ENCODE measurements around the gene DUSP9. TPM values are rescaled to one million over a fixed set of nuclear protein-coding genes. Genes with fewer than 3 reads are reported as not detected.

The DUSP9 gene
- total RNA-seq, 1 experiment from 2014 or later: 10.7 TPM

GRCh38 chrX:153687121-153688039, 40.4 kb downstream of the DUSP9 start, which contains the start of gene SLC6A8:
TSS of gene SLC6A8 (plus strand) at chrX:153687926. CDS start at chrX:153688575, 649 bp downstream.
- intact Hi-C loops (cut with micrococcal nuclease): no loop called here
- peak within 1 kb of the TSS; percentile 79 for H3K4me2 ChIP-seq (ENCODE audit: low read length)
- H3K9ac ChIP-seq (ENCODE audit: low read length): peak within 1 kb of the TSS; percentile 25
- ChIA-PET POLR2A (ENCODE audit: unreplicated experiment) (interaction anchor here (0.6 kb wide), 1 partner anchor 40 kb away, joined by 9 read pairs; the partner anchor contains the start of gene DUSP9), CTCF (interaction anchor here (0.9 kb wide), 1 partner anchor 21 kb away, joined by 4 read pairs; no protein-coding TSS in a partner anchor)
- H3K79me2 ChIP-seq (ENCODE audit: low read length): peaks cover 13% of the 10 kb centered on the region
- H2AFZ ChIP-seq (ENCODE audit: low read length): peak within 1 kb of the TSS; percentile 71; the same call in 1 of the 2 replicates
- no peaks in the 10 kb centered on the region for H3K27me3 ChIP-seq (ENCODE audit: low read length)
- no peaks in the 10 kb centered on the region for H3F3A ChIP-seq (ENCODE audit: low read length, unreplicated experiment)
- no peak for TF ChIP-seq EZH2phosphoT487 (IDR thresholded peaks at IDR 0.05; ENCODE audit: borderline replicate concordance, low read length)
- peak; percentile 41; the same call in 1 of the 2 replicates for TF ChIP-seq CTCF (conservative IDR thresholded peaks at IDR 0.05; ENCODE audit: low read depth, low read length)
- peak; percentile 61 for DNase-seq
- no peak within 1 kb of the TSS for H3K27ac ChIP-seq (ENCODE audit: low read length)
- H3K4me1 ChIP-seq (ENCODE audit: insufficient read depth, low read length): peaks cover 12% of the 10 kb centered on the region
- H3K4me3 ChIP-seq (ENCODE audit: low read length): peak within 1 kb of the TSS; percentile 64
- H3K9me2 ChIP-seq (replicated peaks; ENCODE audit: low read length): no peaks in the 10 kb centered on the region
- ATAC-seq: peak; percentile 31
- H4K20me1 ChIP-seq (ENCODE audit: low read length): no peaks in the 10 kb centered on the region
- no peaks in the 10 kb centered on the region for H3K36me3 ChIP-seq (ENCODE audit: low read depth, low read length)
- H3K9me3 ChIP-seq (ENCODE audit: low read length): no peaks in the 10 kb centered on the region
- no TSS peak for BruUV-seq (replicated peaks)

- Histone ChIP-seq H3K27me3 (ENCODE audit: low read length) (no peaks in the 10 kb centered on the region), H3K4me3 (ENCODE audit: low read length) (no peak overlapping the region), H3K79me2 (ENCODE audit: low read length) (peaks cover 13% of the 10 kb centered on the region), H3K4me1 (ENCODE audit: insufficient read depth, low read length) (peaks cover 12% of the 10 kb centered on the region), H3K4me2 (ENCODE audit: low read length) (no peak overlapping the region), H4K20me1 (ENCODE audit: low read length) (no peaks in the 10 kb centered on the region), H3K9me3 (ENCODE audit: low read length) (no peaks in the 10 kb centered on the region), H3K9me2 (replicated peaks; ENCODE audit: low read length) (no peaks in the 10 kb centered on the region), H3F3A (ENCODE audit: low read length, unreplicated experiment) (no peaks in the 10 kb centered on the region), H3K27ac (ENCODE audit: low read length) (no peak overlapping the region), H3K36me3 (ENCODE audit: low read depth, low read length) (no peaks in the 10 kb centered on the region), H2AFZ (ENCODE audit: low read length) (no peak overlapping the region), H3K9ac (ENCODE audit: low read length) (no peak overlapping the region)
- BruUV-seq (replicated peaks): no TSS peak
- ChIA-PET POLR2A (ENCODE audit: unreplicated experiment) (interaction anchor here (0.6 kb wide), 1 partner anchor 41 kb away, joined by 9 read pairs; the partner anchor contains the start of gene DUSP9), CTCF (interaction anchor here (0.9 kb wide), 1 partner anchor 20 kb away, joined by 4 read pairs; no protein-coding TSS in a partner anchor)
- peak; percentile 1; the same call in 1 of the 2 replicates for ATAC-seq
- no peak for DNase-seq
- intact Hi-C loops (cut with micrococcal nuclease): no loop called here
- no peak for TF ChIP-seq CTCF (conservative IDR thresholded peaks at IDR 0.05; ENCODE audit: low read depth, low read length)
- TF ChIP-seq EZH2phosphoT487 (IDR thresholded peaks at IDR 0.05; ENCODE audit: borderline replicate concordance, low read length): no peak
- TF ChIP-seq EZH2 (IDR thresholded peaks at IDR 0.05; ENCODE audit: low read length, unreplicated experiment): no peak
These were observed 41.1 kb downstream of the DUSP9 start for GRCh38 chrX:153688071-153688470.
